GM18520 (cell line): Measurements from ENCODE around the gene UBE2R2.
"Not testable (repeated sequence)": the region's sequence is repeated elsewhere in the genome, so short reads cannot be mapped to it uniquely, and the experiment has no call there.

Source experiments
- ATAC-seq: cut with Tn5 transposase; IDR thresholded peaks from one replicate; pipeline ENCODE4 v1.9.1; 2021; ENCODE audit not compliant: unreplicated experiment

The UBE2R2 gene

GRCh38 chr9:33924978-33925797 lies 108.2 kb downstream of the UBE2R2 start:
- ATAC-seq = no peak

GRCh38 chr9:33926746-33927485 lies 110.0 kb downstream of the UBE2R2 start:
- no peak for ATAC-seq

- no peak for ATAC-seq
These were observed 110.7 kb downstream of the UBE2R2 start for GRCh38 chr9:33927694-33928093.

GRCh38 chr9:33931326-33931725 lies 114.4 kb downstream of the UBE2R2 start:
- ATAC-seq = no peak

DNA sequence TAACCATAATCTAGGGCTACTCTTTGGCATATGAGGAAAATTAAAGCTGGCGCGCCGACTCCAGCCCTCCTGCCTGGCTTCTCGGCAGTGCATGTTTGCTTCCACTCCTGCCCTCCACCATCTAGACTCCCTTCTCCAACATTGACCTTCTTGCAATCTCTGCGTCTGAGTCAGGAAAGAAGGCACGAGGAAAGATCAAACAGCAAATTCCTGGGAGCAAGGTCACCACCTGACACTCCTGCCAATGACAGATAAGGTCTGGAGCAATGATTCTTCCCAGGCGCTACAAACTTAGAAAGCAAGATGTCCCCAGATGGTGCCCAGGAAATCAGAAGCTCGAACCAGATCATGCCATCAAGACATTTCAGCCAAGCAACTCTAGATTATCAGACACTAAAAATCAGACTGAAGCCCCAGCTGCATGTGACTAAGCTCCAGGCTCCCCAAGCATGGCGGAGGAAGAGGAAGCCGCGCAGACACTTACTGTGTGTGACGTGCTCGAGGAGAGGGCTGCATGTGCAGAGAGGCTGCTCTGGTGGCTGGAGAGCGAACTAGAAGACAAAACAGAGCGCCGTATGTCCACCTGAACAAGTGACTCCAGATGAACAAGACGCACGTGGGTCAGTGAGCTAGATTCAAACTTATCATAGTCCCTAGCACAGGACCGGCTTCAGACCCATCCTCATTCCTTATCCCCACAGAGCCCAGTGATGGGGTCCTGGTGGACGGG lies 115.3 kb downstream of the UBE2R2 start:
- ATAC-seq = no peak

DNA sequence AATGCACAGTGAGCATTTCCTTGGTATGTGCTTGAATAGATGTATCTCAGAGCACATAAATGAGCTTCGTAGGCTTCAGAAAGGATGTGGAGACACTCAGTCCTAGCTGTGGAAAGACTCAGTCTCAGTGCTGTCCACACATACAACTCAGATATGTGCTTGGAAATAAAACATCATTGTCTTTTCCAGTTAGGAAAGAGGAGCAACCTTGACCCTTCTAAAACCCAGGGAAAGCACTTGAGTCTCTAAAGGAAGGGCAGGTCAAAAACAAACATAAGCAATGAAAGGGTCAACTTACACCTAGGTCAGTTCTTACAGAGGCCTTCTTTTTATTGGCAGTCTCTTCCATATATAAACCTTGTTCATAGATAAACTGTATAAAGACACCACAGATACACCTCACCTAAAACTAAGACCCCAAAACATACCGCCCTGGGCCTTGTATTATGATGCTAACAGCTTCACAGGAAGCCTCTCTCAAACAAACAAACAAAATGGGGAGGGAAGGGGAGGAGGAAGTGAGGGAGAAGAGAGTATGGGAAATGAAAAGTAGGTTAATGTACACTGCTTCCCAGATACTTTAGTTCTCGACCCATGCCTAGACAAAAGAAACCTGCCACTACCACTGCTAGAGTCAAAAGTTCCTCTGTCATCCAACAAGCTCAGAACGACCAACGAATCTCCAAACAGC lies 117.4 kb downstream of the UBE2R2 start:
- no peak for ATAC-seq

DNA sequence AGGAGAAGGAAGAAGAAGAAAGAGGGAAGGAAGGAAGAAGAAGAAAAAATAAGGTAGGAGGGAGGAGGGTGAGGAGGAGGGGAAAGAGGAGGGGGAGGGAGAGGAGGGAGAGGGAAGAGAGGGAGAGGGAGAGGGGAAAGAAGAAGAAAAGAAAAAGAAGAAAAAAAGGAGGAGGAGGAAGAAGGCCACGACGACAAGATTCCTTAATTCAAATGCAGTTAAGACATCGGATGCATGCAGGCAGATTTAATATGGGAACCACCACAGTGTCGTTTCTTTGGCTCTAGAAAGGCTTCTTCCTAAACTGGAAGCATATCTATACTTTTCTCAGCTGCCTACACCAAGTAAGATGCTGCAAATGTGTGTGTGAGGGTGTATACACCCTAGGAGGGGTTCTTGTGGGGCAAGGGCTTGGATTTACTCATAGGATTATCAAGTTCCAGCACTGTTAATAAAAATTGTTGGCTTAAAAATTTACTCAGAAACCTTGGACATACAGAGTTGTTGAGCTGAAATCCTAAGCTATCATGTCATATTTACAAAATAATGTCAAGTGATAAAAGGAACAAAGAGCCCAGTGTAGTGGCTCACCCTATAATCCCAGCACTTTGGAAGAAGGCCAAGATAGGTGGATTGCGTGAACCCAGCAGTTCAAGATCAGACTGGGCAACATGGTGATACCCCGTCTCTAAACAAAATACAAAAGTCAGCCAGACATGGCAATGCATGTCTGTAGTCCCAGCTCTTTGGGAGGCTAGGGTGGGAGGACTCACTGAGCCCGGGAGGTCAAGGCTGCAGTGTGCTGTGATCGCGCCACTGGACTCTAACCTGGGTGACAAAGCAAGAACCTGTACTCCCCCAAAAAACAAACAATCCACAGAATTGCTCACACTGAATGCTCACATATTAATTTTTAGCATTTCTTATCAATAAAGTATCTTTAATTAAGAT lies 123.2 kb downstream of the UBE2R2 start:
- ATAC-seq = no peak

- no peak for ATAC-seq
These were observed 125.6 kb downstream of the UBE2R2 start for GRCh38 chr9:33942471-33943083.

DNA sequence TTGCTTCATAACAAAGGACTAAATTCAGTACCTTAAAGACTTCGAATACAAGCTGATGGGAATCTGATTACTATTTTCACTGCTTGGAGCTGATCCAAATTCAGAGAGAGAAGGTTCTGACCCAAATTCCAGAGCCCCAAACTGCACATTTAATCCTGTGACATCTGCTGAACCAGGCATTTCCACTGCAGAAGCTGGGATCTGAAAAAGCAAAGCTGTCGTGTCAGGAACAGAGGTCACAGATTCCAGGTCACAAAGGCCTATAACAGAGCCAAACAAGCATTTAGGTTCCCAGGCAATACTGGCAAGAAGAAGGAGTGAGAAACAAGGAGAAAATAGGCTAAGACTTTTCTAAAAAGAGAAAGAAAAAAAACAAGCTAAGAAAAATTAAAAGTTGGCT lies 126.4 kb downstream of the UBE2R2 start:
- no peak for ATAC-seq

GRCh38 chr9:33946779-33947535 lies 130.0 kb downstream of the UBE2R2 start:
- ATAC-seq = no peak

- ATAC-seq = no peak
These were observed 133.4 kb downstream of the UBE2R2 start for GRCh38 chr9:33950371-33950770.

DNA sequence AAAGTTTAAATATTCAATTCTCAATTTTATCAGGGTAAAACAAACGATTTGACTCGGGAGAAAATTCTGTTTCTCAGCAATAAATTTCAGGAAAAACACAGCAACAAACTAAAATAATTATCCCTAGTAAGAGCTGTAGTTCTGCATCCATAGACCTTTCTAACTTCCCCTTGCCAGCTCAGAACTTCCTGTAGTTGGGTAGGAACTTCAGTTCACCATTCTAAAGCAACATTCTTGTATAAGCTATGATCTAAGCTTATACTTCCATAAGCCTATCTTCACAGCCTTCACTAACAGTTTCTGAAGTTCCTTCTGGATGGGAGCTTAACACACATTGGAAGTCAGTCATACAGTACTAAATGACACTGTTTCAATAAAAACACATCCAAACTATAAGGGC lies 135.1 kb downstream of the UBE2R2 start:
- no peak for ATAC-seq

DNA sequence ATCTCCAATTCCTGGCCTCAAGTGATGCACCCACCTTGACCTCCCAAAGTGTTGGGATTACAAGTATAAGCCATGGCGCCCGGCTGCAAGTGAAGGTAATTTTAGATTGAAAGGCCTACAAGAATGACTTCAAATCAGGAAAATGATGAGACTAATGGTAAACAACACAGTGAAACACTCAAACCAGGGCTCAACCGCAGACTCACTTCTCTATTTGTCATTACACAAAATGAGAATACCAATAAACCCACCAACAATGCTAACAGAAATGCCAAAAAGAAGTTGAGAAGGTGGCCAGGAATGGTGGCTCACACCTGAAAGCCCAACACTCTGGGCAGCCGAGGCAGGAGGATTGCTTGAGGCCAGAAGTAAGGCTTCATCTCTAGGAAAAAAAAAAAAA lies 139.6 kb downstream of the UBE2R2 start:
- no peak for ATAC-seq

DNA sequence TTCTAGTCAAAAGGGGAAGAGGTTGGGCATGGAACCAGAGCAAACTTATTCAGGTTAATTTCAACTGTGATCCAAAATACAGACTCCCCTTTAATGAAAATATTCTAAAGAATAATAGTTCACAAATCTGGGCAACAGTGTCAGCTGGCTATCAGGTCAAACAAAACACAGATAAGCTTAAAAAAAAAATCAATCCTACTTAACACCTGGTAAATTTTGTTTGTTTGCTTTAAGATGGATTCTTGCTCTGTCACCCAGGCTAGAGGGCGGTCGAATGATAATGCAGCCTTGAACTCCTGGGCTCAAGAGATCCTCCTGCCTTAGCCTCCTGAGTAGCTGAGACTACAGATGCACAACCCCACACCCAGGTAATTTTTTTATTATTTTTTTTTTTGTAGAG lies 142.8 kb downstream of the UBE2R2 start:
- no peak for ATAC-seq

- ATAC-seq = not testable (repeated sequence)
These were observed 145.5 kb downstream of the UBE2R2 start for GRCh38 chr9:33962468-33962867.

DNA sequence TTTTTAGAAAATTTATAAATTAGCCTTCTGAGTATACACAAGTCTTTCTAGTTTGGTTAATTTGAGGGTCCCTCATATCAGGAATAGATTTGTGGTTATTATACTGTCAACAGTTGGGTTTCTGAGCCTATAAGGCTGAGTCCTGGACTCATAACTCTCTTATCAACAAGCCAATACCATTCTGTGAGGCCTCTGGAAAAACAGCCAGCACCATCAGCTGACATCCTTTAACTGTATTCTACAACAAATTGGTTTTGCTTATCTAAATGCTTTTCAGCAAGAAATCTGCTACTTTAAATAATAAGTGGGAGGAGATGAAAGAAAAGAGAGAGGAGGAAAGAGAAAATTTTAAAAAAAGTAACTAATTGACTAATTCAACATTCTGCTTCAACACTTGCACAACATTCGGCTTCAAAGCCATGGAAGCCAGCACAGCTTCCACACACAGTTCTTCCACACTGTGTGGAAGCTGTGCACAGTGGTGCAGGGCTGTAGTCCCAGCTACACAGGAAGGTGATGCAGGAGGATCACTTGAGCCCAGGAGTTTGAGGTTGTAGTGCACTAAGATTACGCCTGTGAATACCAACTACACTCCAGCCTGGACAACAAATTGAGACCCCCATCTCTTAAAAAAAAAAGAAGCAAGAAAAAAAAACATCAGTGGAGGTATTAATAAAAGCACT lies 147.3 kb downstream of the UBE2R2 start:
- no peak for ATAC-seq
